ENCODE results near the gene RIPPLY2.
"Not testable (repeated sequence)": the region's sequence is repeated elsewhere in the genome, so short reads cannot be mapped to it uniquely, and the experiment has no call there.

RIPPLY2 gene

DNA sequence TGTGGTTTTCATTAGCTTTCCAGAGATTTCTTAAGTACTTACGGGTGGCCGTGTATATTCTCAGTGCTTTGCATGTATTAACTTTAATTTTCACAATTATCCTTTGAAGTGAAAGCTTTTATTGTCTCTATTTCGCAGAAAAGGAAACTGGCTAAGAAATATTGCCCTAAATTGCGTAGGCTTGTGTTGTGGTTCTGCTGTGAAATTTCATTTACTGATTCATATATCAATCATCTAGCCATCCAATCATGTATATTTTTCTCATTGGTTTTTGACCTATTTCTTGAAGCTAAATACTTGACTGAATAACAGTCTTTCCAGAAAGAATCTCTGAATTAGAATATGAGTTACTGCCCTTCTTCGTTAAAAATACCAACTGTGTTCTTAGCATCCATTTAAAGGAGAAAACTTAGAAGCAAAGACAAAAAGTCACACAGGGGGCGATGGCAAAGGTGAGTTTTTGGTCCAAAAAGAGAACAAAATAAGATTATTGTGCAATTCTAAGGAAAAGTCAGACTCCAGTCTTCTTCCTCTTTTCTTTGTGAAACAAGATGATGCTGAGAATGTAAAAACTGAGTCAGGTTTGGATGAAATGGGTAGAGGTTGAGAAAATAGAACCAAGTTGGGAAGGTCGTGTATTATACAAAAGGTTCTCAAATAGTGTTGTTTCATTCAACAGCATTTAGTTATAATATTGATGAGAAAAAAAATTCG, 7.8 kb downstream of the RIPPLY2 start:
- DNase-seq: no peak

DNA sequence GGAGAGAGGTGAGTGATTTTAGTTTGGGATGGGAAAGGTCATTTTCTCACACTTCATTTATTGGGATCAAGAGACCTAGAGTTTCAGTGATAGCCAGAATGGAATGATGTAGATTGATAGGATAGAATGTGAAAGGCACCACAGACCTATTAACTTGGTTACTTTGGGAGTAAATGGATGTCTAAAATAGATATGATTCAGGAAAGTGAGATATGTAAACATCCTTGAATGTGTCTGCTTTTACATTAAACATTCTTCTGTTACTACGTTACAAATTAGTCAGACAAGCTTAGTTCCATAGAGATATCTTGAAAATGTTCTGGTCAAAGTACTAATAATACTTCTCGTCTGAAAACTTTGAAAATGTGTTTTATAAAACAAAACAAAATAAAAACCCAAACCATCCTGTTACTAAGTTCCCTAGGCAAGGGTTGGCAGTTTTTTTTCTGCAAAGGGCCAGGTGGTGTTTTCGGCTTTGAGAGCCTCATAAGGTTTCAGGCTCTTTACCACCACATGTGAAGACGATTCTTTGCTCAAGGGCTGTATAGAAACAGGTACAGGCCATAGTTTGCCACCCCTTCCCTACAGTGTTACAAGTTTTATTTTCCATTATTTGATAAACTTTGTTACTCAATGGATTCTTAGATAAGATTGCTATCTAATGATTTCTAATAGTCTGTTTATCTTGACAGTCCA, 9.8 kb downstream of the RIPPLY2 start:
- no peak for DNase-seq

DNA sequence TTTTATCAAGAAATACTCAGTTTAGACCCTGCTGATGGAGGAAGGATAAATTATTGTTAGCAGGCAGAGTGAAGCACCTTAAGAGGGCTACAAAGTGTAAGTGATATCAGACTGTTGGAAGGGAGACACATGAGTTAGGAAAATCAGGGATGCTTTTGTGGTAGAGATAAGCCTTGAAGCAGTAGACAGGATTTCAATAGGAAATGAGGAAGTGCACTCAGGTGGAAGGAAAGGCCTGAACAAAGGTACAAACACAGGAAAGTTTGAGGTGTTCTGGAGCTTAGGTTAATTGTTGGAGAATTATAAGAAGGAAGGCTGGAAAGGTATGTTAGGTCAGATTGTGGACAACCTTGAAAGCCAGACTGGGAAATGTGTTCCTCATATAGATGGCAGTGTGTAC, 13.9 kb downstream of the RIPPLY2 start:
- DNase-seq: no peak

DNA sequence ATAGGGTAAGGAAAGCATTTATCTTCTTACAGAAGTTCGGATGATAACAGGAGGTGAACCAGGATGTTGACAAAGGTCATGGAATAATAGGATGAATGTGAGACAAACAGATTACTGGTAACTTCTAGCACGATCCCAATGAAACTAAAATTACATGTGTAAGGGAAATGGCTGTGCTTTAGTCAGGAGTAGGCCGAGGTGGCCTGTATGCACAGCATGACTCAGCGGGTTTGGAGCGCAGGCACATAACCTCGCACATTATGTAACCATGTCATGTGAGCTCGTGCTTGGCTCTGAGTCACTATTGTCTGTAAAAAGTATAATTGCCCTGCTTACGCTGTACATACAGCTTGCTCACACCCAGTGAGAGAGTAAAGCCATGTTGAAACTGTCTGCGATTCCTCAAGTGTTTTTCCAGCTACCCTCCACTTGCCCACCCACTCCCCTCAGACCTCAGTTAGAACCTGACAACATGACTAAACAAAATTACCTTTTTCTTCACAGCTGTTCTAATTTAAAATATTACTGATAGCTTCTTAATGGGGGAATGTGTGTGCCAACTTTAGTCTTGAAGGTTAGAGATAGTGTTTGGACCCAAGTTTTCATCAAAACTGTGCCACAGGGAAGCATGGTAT, 14.5 kb downstream of the RIPPLY2 start:
- DNase-seq: peak; percentile 44

DNA sequence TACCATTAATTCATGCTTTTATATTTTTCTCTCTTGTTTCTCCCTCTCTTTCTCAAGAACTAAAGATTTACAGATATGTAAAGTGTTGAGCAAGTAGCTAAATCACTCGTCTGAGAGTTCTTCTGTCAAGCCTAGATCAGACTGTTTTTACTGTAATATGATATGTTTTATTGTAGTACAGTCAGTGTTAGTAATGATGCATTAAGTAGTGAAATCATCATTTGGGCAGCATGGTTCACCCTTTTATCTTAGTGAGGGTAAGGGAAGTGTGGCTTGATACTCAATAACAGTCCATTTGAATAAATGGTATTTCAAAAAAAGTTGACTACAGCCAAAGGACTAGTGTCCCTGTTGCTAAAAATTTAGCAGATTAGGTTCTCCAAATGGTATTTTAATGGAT, 15.5 kb downstream of the RIPPLY2 start:
- no peak for DNase-seq

DNA sequence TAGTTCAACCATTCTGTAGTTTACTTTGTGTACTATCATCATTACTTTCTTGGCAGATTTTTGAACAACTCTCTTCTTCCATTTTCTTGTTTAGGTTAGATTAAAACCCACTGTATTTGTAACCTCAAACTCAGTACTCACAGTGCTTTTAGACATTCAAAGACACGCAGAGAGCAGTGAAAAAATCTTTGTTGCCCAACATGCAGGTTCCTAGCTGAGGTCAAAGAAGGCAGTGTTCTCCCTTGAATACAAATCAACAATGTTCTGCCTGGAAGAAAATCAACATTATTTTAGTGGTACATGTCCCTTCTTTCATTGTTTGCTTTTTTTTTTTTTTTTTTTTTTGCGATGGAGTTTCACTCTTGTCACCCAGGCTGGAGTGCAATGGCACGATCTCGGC, 17.5 kb downstream of the RIPPLY2 start:
- DNase-seq: no peak

DNA sequence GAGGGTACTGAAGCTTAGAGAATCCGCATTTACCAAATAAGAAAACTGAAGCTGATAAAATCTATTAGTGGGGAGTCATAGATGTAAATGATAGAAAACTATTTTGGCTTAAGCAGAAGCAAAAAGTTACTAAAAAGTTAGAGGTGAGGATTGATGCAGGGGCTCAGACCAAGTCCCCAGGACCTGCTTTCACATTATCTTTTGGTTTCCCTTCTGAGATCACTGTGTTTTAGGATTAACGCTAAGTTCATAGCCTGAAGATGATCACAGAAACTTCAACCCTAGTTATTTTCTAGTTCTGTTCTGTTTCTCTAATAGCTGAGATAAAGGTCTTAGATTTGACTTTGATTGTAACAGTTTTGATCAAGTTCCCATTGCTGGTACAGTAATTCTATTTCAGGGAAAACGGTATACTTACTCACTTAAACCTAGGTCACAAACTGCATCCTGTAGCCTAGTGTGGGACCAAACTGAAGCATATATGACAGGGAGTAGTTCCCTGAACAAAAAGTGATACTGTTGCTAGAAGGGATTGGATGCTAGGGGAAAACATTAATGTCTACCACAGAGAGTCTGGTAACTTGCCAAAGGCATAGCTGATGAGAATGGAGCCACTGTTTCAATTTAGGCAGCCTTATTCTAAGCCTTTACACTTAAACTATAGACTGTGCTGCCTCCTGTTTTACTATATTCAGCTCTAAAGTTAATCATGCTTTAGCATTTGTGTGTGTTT, 19.4 kb downstream of the RIPPLY2 start:
- no peak for DNase-seq

DNA sequence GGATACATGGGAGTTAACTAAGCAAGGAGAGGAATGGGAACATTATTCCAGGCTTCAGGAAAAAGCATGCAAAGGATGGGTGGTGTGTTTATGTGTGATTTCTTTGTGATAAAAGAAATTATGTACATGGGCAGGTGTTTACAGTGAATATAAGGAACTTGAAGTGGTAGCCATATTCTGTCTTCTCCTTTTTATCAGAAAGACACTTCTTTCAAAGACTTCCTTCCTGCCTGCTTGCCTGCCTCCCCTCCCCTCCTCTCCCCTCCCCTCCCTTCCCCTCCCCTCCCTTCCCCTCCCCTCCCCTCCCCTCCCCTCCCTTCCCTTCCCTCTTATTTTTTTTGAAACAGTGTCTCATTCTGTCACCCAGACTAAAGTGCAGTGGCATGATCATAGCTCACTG, 20.7 kb downstream of the RIPPLY2 start:
- no peak for DNase-seq

DNA sequence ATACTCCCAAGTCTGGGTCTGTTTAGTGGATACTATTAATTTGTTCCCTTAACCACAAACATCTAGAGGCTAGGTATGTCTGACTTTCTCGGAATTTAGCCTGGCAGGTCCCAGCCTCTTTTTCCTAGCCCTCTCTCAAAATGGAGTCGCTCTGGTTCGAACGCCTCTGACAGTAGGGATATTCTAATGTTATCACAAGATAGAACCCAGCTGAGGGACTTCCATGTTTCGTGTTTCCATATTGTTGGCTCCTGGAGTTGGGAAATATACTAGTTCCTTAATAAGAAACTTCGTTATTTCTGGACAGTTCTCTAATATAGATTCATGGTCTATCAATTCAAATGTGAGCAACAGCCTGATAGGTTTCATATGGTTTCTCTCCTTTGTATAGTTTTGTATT, 22.7 kb downstream of the RIPPLY2 start:
- DNase-seq: no peak

DNA sequence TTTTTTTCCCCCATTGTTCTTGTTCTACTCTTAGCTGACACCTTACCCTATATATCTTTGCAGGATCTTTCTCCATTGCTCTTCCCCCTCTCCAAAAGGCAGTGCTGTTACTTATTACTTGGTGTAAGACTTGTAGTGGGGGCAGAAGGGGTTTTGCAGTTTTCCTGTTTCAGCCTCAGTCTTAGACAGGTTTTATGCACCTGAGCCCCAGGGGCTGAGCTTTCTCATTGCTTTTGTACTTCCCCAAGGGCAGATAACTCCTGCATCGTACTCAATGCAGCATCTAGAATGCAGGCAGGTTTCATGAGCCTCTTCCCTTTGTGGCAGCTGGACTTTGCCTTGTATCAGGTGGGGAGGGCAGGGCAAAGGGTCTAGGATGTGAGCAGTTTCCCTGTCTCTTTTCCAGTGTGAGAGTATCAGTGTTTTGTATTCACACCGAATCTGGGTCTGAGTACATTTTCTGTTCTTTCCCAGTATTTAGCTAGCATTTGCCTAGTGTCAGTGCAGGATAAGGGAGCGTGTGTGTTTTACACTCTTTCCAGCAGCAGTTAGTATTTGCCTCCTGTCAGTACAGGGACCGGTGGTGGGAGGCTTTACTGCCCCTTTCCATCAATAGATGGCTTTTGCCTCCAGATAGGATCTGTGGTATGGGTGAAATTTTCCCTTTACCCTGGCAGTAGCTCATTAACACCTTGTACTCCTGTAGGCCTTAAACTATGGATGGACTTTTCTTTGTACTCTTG, 25.9 kb downstream of the RIPPLY2 start:
- no peak for DNase-seq

DNA sequence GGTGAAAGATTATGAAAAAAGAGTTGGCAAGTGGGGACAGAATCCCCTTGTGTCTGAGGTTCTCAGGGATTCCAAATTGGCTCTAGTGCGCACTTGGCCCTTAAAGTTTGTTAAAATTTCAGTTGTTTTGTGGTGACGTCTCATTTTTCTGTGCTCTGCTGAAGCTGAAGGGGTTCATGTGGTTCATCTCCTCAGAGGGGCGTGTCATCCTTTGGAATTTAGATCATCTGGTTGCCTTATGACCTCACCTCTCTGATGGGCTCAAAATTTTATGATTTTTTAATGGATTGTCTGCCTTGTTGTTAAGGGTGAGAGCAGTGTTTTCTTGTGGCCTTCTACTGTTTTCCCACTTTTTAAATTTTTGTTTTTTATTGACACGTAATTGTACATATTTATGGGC, 26.6 kb downstream of the RIPPLY2 start:
- no peak for DNase-seq

DNA sequence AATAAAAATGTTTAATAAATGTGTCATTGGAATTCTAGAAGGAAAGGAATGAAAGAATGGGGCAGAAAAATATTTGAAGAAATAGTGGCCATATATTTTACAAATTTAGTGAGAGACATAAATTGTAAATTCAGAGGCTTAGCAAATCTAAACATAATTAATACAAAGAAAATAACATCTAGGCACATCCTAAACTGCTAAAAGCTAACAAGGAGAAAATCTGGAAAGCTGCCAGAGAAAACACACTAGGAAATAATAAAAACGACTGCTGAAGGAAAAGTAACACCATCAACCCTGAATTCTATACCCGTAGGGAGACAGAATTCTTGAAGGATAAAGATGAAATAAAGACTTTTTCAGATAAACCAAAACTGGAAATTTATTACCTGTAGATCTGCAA, 30.1 kb downstream of the RIPPLY2 start:
- no peak for DNase-seq

DNA sequence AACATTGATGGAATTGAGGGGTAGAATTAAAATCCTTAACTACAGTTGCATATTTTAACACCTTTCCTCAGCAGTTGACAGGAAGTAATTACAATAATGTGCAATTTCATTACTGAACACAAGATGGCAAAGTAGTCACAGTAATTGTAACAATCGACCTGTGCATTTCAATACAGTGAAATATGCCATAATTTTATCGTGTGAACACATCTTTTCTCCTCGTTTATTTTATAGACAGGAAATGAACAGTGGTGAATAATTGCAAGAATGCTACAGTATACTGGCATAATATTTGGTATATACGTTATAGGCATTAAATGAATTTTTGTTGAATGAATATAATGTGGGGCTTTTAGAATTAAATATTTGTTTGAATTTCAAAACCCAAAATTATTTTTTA, 31.4 kb downstream of the RIPPLY2 start:
- no peak for DNase-seq

DNA sequence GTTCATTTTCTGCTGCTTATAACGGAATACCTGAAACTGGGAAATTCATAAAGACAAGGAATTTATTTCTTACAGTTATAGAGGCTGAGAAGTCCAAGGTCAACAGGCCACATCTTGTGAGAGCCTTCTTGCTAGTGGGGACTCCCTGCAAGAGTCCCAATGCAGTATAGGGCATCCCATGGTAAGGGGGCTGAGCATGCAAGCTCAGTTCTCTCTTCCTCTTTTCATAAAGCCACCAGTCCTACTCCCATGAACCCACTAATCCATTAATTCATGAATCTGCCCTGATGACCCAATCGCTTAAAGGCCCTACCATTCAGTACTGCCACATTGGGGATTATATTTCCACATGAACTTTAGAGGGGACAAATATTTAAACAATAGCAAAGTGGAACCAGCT, 32.8 kb downstream of the RIPPLY2 start:
- no peak for DNase-seq

DNA sequence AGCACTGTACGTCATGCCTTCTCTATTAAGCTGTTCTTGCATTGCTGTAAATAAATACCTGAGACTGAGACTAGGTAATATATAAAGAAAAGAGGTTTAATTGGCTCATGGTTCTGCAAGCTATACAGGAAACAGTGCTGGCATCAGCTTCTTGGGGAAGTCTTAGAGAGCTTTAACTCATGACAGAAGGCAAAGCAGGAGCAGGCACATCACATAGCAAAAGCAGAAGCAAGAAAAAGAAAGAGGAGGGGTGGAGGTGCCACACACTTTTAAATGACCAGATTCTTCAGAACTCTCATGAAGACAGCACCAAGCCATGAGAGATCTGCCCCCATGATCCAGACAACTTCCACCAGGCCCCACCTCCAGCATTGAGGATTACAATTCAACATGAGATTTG, 36.5 kb downstream of the RIPPLY2 start:
- no peak for DNase-seq

DNA sequence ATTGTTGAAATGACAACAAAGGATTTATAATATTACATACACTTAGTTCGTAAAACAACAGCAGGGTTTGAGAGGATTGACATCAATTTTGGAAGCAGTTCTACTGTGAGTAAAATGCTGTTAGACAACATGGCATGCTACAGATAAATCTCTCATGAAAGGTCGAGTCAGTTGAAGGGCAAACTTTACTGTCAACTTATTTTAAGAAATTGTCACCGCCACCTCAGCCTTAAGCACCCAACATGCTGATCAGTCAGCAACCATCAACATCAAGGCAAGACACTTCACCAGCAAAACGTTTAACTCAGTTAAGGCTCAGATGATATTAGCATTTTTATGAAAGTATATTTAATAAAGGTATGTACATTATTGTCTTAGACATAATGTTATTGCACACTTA, 37.4 kb downstream of the RIPPLY2 start:
- no peak for DNase-seq

DNA sequence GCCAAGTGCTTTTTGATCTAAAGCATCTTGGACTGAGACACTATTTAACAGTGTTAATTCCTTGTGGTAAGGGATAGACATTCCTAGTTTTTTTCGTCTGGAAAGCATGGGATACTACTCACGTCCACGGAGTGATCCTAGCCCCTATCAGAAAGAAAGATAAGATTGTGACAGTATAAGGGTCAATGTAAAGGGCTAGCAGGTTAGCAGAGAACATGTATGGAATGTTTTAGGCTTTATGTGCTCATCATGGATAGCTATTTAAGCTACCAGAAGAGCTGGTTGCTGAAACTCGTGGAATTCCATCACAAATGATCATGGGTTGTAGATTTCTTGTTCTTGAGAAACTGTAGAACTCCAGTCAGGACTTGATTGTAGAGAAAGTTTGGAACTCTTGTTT, 38.4 kb downstream of the RIPPLY2 start:
- no peak for DNase-seq

DNA sequence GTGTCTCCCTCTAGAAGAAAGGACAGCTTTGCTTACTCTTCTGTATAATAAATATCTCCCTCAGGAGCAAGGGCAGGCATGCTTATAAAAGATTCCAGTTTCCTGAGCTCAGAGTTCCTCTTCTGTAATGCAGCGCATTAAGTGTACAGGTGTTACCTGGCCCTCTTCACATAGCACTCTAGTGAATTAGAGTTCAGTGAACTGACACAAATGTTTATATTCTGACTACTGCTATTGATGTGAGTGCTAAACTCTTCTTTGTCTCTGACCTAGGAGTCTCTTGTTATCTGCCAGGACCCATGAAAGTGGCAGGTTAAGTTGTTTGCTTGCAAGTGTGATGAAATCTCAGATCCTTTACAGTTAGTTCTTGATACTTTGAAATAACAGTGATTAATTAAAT, 39.9 kb downstream of the RIPPLY2 start:
- DNase-seq: no peak

DNA sequence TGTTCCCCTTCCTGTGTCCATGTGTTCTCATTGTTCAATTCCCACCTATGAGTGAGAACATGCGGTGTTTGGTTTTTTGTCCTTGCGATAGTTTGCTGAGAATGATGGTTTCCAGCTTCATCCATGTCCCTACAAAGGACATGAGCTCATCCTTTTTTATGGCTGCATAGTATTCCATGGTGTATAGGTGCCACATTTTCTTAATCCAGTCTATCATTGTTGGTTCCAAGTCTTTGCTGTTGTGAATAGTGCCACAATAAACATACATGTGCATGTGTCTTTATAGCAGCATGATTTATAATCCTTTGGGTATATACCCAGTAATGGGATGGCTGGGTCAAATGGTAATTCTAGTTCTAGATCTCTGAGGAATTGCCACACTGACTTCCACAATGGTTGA, 43.9 kb downstream of the RIPPLY2 start:
- DNase-seq: not testable (repeated sequence)

DNA sequence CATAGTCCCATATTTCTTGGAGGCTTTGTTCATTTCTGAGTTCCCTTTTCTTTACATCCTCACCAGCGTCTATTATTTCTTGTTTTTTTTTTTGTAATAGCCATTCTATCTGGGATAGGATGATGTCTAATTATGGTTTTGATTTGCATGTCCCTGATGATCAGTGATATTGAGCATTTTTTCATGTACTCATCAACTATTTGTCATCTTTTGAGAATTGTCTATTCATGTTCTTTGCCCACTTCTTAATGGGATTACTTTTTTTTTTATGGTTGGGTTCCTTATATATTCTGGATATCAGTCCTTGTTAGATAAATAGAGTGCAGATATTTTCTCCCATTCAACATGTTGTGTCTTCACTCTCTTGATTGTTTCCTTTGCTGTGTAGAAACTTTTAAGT, 48.5 kb downstream of the RIPPLY2 start:
- no peak for DNase-seq

DNA sequence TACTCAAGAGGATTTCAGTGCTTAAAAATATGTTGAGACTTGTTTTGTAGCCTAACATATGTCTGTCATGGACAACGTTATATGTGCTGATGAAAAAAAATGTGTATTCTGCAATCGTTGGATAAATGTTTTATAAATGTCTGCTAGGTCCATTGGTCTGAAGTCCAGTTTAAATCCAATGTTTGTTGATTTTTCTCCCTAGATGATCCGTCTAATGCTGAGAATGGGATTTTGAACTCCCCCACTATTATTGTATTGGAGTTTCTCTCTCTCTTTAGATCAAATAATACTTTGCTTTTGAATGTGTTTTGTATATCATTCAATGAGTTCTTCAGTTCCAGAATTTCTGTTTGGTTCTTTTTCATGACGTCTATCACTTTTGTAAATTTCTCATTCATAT, 51.2 kb downstream of the RIPPLY2 start:
- DNase-seq: no peak

DNA sequence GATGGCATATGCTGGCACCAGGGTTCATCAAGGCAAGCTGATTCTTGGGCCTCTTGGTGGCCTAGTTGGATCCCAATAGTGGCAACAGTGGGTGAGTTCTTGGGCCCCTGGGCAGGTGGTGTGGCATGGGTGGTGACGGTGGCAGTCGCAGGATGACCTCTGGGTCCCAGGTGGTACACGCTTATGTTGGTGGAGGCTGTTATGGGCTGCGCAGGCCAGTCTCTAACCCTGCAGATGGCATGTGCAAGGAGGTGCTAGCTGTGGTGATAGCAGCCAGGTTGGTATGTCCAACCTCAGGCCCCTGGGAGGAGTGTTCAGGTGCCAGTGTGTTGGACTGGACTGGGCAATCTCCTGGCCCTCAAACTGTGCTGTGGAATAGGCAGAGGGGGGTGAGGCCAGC, 52.5 kb downstream of the RIPPLY2 start:
- no peak for DNase-seq
